ENCODE data around the gene SAT2.
"Not testable (repeated sequence)": the region's sequence is repeated elsewhere in the genome, so short reads cannot be mapped to it uniquely, and the experiment has no call there.

SAT2 gene

GRCh38 chr17:7632492-7632894 lies 4.9 kb upstream of the SAT2 start:
- Histone ChIP-seq H3K4me3 (ENCODE audit: low read depth in 1 of 2, low read length in 2 of 2) (no peak overlapping the region), H3K27me3 (ENCODE audit: control insufficient read depth in 1 of 2, insufficient read depth in 2 of 2, low read length in 2 of 2) (no peaks in the 10 kb centered on the region), H3K9ac (ENCODE audit: low read length) (no peak overlapping the region), H3K9me3 (ENCODE audit: low read length) (no peaks in the 10 kb centered on the region), H3K27ac (ENCODE audit: low read depth, low read length) (no peak overlapping the region), H3K36me3 (ENCODE audit: insufficient read depth, low read length) (no peaks in the 10 kb centered on the region), H3K4me1 (ENCODE audit: insufficient read depth, low read length) (no peaks in the 10 kb centered on the region)

- H3K27me3 ChIP-seq (ENCODE audit: control insufficient read depth in 1 of 2, insufficient read depth in 2 of 2, low read length in 2 of 2), result no peaks in the 10 kb centered on the region
- no peak overlapping the region for H3K27ac ChIP-seq (ENCODE audit: low read depth, low read length)
- no peaks in the 10 kb centered on the region for H3K9me3 ChIP-seq (ENCODE audit: low read length)
- H3K9ac ChIP-seq (ENCODE audit: low read length), result no peak overlapping the region
- no peak overlapping the region for H3K4me3 ChIP-seq (ENCODE audit: low read depth in 1 of 2, low read length in 2 of 2)
- peaks cover 4% of the 10 kb centered on the region for H3K4me1 ChIP-seq (ENCODE audit: insufficient read depth, low read length)
- no peaks in the 10 kb centered on the region for H3K36me3 ChIP-seq (ENCODE audit: insufficient read depth, low read length)
These were observed 4.1 kb upstream of the SAT2 start for GRCh38 chr17:7631398-7632380.

- H3K27me3 ChIP-seq (ENCODE audit: control insufficient read depth in 1 of 2, insufficient read depth in 2 of 2, low read length in 2 of 2), result no peaks in the 10 kb centered on the region
- H3K27ac ChIP-seq (ENCODE audit: low read depth, low read length), result no peak within 1 kb of the TSS
- no peaks in the 10 kb centered on the region for H3K9me3 ChIP-seq (ENCODE audit: low read length)
- H3K36me3 ChIP-seq (ENCODE audit: insufficient read depth, low read length), result peaks cover 7% of the 10 kb centered on the region
- no peak within 1 kb of the TSS for H3K4me3 ChIP-seq (ENCODE audit: low read depth in 1 of 2, low read length in 2 of 2)
- H3K9ac ChIP-seq (ENCODE audit: low read length), result no peak within 1 kb of the TSS
- H3K4me1 ChIP-seq (ENCODE audit: insufficient read depth, low read length), result peaks cover 10% of the 10 kb centered on the region
These were observed 2.4 kb upstream of the SAT2 start, which contains the start of gene SHBG for GRCh38 chr17:7629939-7630571. Gene SHBG, plus strand, starts transcription at chr17:7630135. Its CDS starts 38 bp downstream, at chr17:7630173.

- H3K36me3 ChIP-seq (ENCODE audit: insufficient read depth, low read length), result peaks cover 7% of the 10 kb centered on the region
- H3K9me3 ChIP-seq (ENCODE audit: low read length), result no peaks in the 10 kb centered on the region
- H3K4me1 ChIP-seq (ENCODE audit: insufficient read depth, low read length), result peaks cover 10% of the 10 kb centered on the region
- H3K27me3 ChIP-seq (ENCODE audit: control insufficient read depth in 1 of 2, insufficient read depth in 2 of 2, low read length in 2 of 2), result no peaks in the 10 kb centered on the region
- peak overlapping the region; percentile 96 for H3K27ac ChIP-seq (ENCODE audit: low read depth, low read length)
- H3K4me3 ChIP-seq (ENCODE audit: low read depth in 1 of 2, low read length in 2 of 2), result peak overlapping the region; percentile 80
- H3K9ac ChIP-seq (ENCODE audit: low read length), result peak overlapping the region; percentile 87
These were observed 718 bp downstream of the SAT2 start for GRCh38 chr17:7626956-7627249.

GRCh38 chr17:7626307-7626706 lies 1.3 kb downstream of the SAT2 start:
- Histone ChIP-seq H3K9ac (ENCODE audit: low read length) (peak overlapping the region; percentile 87), H3K9me3 (ENCODE audit: low read length) (no peaks in the 10 kb centered on the region), H3K4me1 (ENCODE audit: insufficient read depth, low read length) (peaks cover 10% of the 10 kb centered on the region), H3K27me3 (ENCODE audit: control insufficient read depth in 1 of 2, insufficient read depth in 2 of 2, low read length in 2 of 2) (no peaks in the 10 kb centered on the region), H3K4me3 (ENCODE audit: low read depth in 1 of 2, low read length in 2 of 2) (peak overlapping the region in 1 of 2 donors; percentile 80), H3K27ac (ENCODE audit: low read depth, low read length) (no peak overlapping the region), H3K36me3 (ENCODE audit: insufficient read depth, low read length) (peaks cover 7% of the 10 kb centered on the region)

- H3K4me1 ChIP-seq (ENCODE audit: insufficient read depth, low read length), result peaks cover 10% of the 10 kb centered on the region
- not testable (repeated sequence) for H3K9ac ChIP-seq (ENCODE audit: low read length); H3K9me3 ChIP-seq (ENCODE audit: low read length); H3K27me3 ChIP-seq (ENCODE audit: control insufficient read depth in 1 of 2, insufficient read depth in 2 of 2, low read length in 2 of 2); H3K4me3 ChIP-seq (ENCODE audit: low read depth in 1 of 2, low read length in 2 of 2); H3K27ac ChIP-seq (ENCODE audit: low read depth, low read length); H3K36me3 ChIP-seq (ENCODE audit: insufficient read depth, low read length)
These were observed 1.9 kb downstream of the SAT2 start for GRCh38 chr17:7625749-7626148.

- H3K9me3 ChIP-seq (ENCODE audit: low read length), result no peaks in the 10 kb centered on the region
- no peak overlapping the region for H3K9ac ChIP-seq (ENCODE audit: low read length)
- peaks cover 7% of the 10 kb centered on the region for H3K36me3 ChIP-seq (ENCODE audit: insufficient read depth, low read length)
- peaks cover 10% of the 10 kb centered on the region for H3K4me1 ChIP-seq (ENCODE audit: insufficient read depth, low read length)
- H3K4me3 ChIP-seq (ENCODE audit: low read depth in 1 of 2, low read length in 2 of 2), result no peak overlapping the region
- H3K27ac ChIP-seq (ENCODE audit: low read depth, low read length), result no peak overlapping the region
- no peaks in the 10 kb centered on the region for H3K27me3 ChIP-seq (ENCODE audit: control insufficient read depth in 1 of 2, insufficient read depth in 2 of 2, low read length in 2 of 2)
These were observed 4.0 kb downstream of the SAT2 start for GRCh38 chr17:7623661-7624060.

- Histone ChIP-seq H3K27me3 (ENCODE audit: control insufficient read depth in 1 of 2, insufficient read depth in 2 of 2, low read length in 2 of 2) (no peaks in the 10 kb centered on the region), H3K4me3 (ENCODE audit: low read depth in 1 of 2, low read length in 2 of 2) (no peak overlapping the region), H3K36me3 (ENCODE audit: insufficient read depth, low read length) (peaks cover under 1% of the 10 kb centered on the region), H3K27ac (ENCODE audit: low read depth, low read length) (no peak overlapping the region), H3K9me3 (ENCODE audit: low read length) (no peaks in the 10 kb centered on the region), H3K4me1 (ENCODE audit: insufficient read depth, low read length) (no peaks in the 10 kb centered on the region), H3K9ac (ENCODE audit: low read length) (no peak overlapping the region)
These were observed 6.8 kb downstream of the SAT2 start for GRCh38 chr17:7620835-7621234.

- Histone ChIP-seq H3K36me3 (ENCODE audit: insufficient read depth, low read length) (no peaks in the 10 kb centered on the region), H3K9ac (ENCODE audit: low read length) (no peak overlapping the region), H3K4me3 (ENCODE audit: low read depth in 1 of 2, low read length in 2 of 2) (no peak overlapping the region), H3K27ac (ENCODE audit: low read depth, low read length) (no peak overlapping the region), H3K9me3 (ENCODE audit: low read length) (no peaks in the 10 kb centered on the region), H3K4me1 (ENCODE audit: insufficient read depth, low read length) (peaks cover 4% of the 10 kb centered on the region), H3K27me3 (ENCODE audit: control insufficient read depth in 1 of 2, insufficient read depth in 2 of 2, low read length in 2 of 2) (no peaks in the 10 kb centered on the region)
These were observed 9.0 kb downstream of the SAT2 start for GRCh38 chr17:7618608-7619007.

- H3K27me3 ChIP-seq (ENCODE audit: control insufficient read depth in 1 of 2, insufficient read depth in 2 of 2, low read length in 2 of 2), result no peaks in the 10 kb centered on the region
- peaks cover 13% of the 10 kb centered on the region for H3K36me3 ChIP-seq (ENCODE audit: insufficient read depth, low read length)
- no peaks in the 10 kb centered on the region for H3K9me3 ChIP-seq (ENCODE audit: low read length)
- peaks cover 31% of the 10 kb centered on the region for H3K4me1 ChIP-seq (ENCODE audit: insufficient read depth, low read length)
- no peak overlapping the region for H3K27ac ChIP-seq (ENCODE audit: low read depth, low read length)
- H3K4me3 ChIP-seq (ENCODE audit: low read depth in 1 of 2, low read length in 2 of 2), result peak overlapping the region in 1 of 2 donors; percentile 53
- no peak overlapping the region for H3K9ac ChIP-seq (ENCODE audit: low read length)
These were observed 12.3 kb downstream of the SAT2 start for GRCh38 chr17:7615265-7615747.

- Histone ChIP-seq H3K9me3 (ENCODE audit: low read length) (no peaks in the 10 kb centered on the region), H3K27me3 (ENCODE audit: control insufficient read depth in 1 of 2, insufficient read depth in 2 of 2, low read length in 2 of 2) (no peaks in the 10 kb centered on the region), H3K36me3 (ENCODE audit: insufficient read depth, low read length) (peaks cover 16% of the 10 kb centered on the region), H3K9ac (ENCODE audit: low read length) (peak within 1 kb of the TSS; percentile 63), H3K27ac (ENCODE audit: low read depth, low read length) (peak within 1 kb of the TSS; percentile 75), H3K4me1 (ENCODE audit: insufficient read depth, low read length) (peaks cover 34% of the 10 kb centered on the region), H3K4me3 (ENCODE audit: low read depth in 1 of 2, low read length in 2 of 2) (peak within 1 kb of the TSS; percentile 45 to 89)
These were observed 13.0 kb downstream of the SAT2 start, which contains the start of gene FXR2 for GRCh38 chr17:7614425-7615264. Gene FXR2, minus strand, starts transcription at chr17:7614897. Its CDS starts 365 bp downstream, at chr17:7614532.

Measured in muscle layer of colon (tissue), 2 donors.